GM12878 (cell line): ENCODE results near the gene FARSB. TPM values are rescaled to one million over a fixed set of nuclear protein-coding genes. Genes with fewer than 3 reads are reported as not detected.

Experiments
- ATAC-seq: fragments of 200-7000 bp; cut with Tn5 transposase; 3 replicates; pipeline ENCODE4 v1.9.1; 2020; ENCODE audit warnings: mild to moderate bottlenecking, moderate library complexity
- BruUV-seq: library from RNA; stranded (reverse); fragments of 400-500 nt; replicated peaks from 2 replicates; lab custom pipeline; 2021; lab: Mats Ljungman, UMichigan
- CTCF ChIA-PET: fragments of 300-600 bp; sonication (Branson Sonifier 250); formaldehyde crosslinking; extraction: SDS; loops from one replicate; lab custom pipeline; 2021; ENCODE audit warnings: inconsistent platforms; lab: Yijun Ruan, JAX
- POLR2A ChIA-PET: fragments of 350-600 bp; formaldehyde crosslinking; extraction: SDS; loops from one replicate; lab custom pipeline; 2021; ENCODE audit warnings: inconsistent platforms; lab: Charles Lee
- RAD21 ChIA-PET: fragments of 300-600 bp; sonication (Branson Sonifier 250); formaldehyde crosslinking; loops from one replicate; lab custom pipeline; 2023; ENCODE audit warnings: antibody characterized with exemption; ENCODE audit not compliant: unreplicated experiment; lab: Charles Lee
- SMC1A ChIA-PET: fragments of 300-600 bp; sonication (Branson Sonifier 250); formaldehyde crosslinking; loops from one replicate; lab custom pipeline; 2023; ENCODE audit not compliant: unreplicated experiment, uncharacterized antibody; lab: Charles Lee
- DNase-seq: peaks from one replicate; pipeline ENCODE4 v3.0.0-alpha.2; 2011; ENCODE audit warnings: low read depth, low spot score
- FAIRE-seq: peaks from 3 replicates; lab custom pipeline; 2011; peaks lifted over from hg19 to GRCh38; lab: Jason Lieb, UNC
- H2AFZ ChIP-seq: 2 replicates; pipeline ENCODE4 v1.6.0; 2011; ENCODE audit warnings: low read depth, low read length, control low read depth; ENCODE audit not compliant: control insufficient read depth
- H3K27ac ChIP-seq: 2 replicates; pipeline ENCODE4 v1.5.1; 2011; ENCODE audit warnings: control low read depth; ENCODE audit not compliant: control insufficient read depth, insufficient read depth
- H3K27me3 ChIP-seq, 2 experiments: replicated peaks in 1 of 2; 2 replicates each; pipeline versions ENCODE4 v1.6.0 to v1.6.1; 2011; ENCODE audit warnings: low read length in 1 of 2; ENCODE audit not compliant: control insufficient read depth in 2 of 2, insufficient read depth in 2 of 2
- H3K36me3 ChIP-seq, 2 experiments: 2 replicates each; pipeline ENCODE4 v1.5.1; 2011; ENCODE audit warnings: low read length in 1 of 2; ENCODE audit not compliant: control insufficient read depth in 2 of 2, insufficient read depth in 2 of 2
- H3K4me1 ChIP-seq: 2 replicates; pipeline ENCODE4 v1.6.1; 2011; ENCODE audit warnings: mild to moderate bottlenecking, low read length, moderate library complexity, mixed read lengths; ENCODE audit not compliant: control insufficient read depth, insufficient read depth
- H3K4me2 ChIP-seq: 2 replicates; pipeline ENCODE4 v1.6.0; 2011; ENCODE audit warnings: control low read depth; ENCODE audit not compliant: control insufficient read depth, insufficient read depth
- H3K4me3 ChIP-seq: fragments of 200-600 bp; sonication (generic); 2 replicates; pipeline ENCODE4 v1.5.1; 2016
- H3K79me2 ChIP-seq: 2 replicates; pipeline ENCODE4 v1.6.0; 2011; ENCODE audit warnings: low read length; ENCODE audit not compliant: control insufficient read depth, insufficient read depth
- H3K9ac ChIP-seq: 2 replicates; pipeline ENCODE4 v1.8.0; 2011; ENCODE audit warnings: low read length, control low read depth, mixed read lengths; ENCODE audit not compliant: control insufficient read depth, insufficient read depth
- H3K9me3 ChIP-seq: replicated peaks from 3 replicates; pipeline ENCODE4 v1.5.1; 2011; ENCODE audit warnings: mild to moderate bottlenecking, low read length; ENCODE audit not compliant: control insufficient read depth, insufficient read depth
- H4K20me1 ChIP-seq: 2 replicates; pipeline ENCODE4 v1.6.0; 2011; ENCODE audit not compliant: control insufficient read depth, insufficient read depth
- CHD2 ChIP-seq: IDR thresholded peaks from 2 replicates; pipeline ENCODE4 v1.6.1; 2011; ENCODE audit warnings: low read depth, low read length, improper control_type of control experiment, borderline replicate concordance
- GABPA ChIP-seq: IDR thresholded peaks from 2 replicates; pipeline ENCODE4 v1.6.1; 2014; ENCODE audit warnings: antibody characterized with exemption, low read depth, mild to moderate bottlenecking, inconsistent platforms
- HCFC1 ChIP-seq: fragments of 150-350 bp; IDR thresholded peaks from 2 replicates; pipeline ENCODE4 v1.6.1; 2014; ENCODE audit warnings: low read length
- IRF3 ChIP-seq: fragments of 450-650 bp; IDR thresholded peaks from 2 replicates; pipeline ENCODE4 v1.6.1; 2014; ENCODE audit warnings: mild to moderate bottlenecking
- MTA2 ChIP-seq: fragments of 450-650 bp; IDR thresholded peaks from 2 replicates; pipeline ENCODE4 v1.6.1; 2016; ENCODE audit warnings: low read depth, mild to moderate bottlenecking, moderate library complexity
- MTA3 ChIP-seq: IDR thresholded peaks from 2 replicates; pipeline ENCODE4 v1.6.1; 2012; ENCODE audit warnings: low read length, inconsistent platforms, borderline replicate concordance
- PKNOX1 ChIP-seq: fragments of 450-650 bp; IDR thresholded peaks from 2 replicates; pipeline ENCODE4 v1.6.1; 2016; ENCODE audit warnings: mild to moderate bottlenecking
- POLR2AphosphoS2 ChIP-seq: IDR thresholded peaks from 2 replicates; pipeline ENCODE4 v1.6.1; 2011; ENCODE audit warnings: low read depth, mild to moderate bottlenecking, low read length, improper control_type of control experiment, moderate library complexity
- RELB ChIP-seq: fragments of 450-650 bp; IDR thresholded peaks from 2 replicates; pipeline ENCODE4 v1.6.1; 2017; ENCODE audit warnings: low read depth, mild to moderate bottlenecking, moderate library complexity
- YY1 ChIP-seq: IDR thresholded peaks from 2 replicates; pipeline ENCODE4 v1.6.1; 2011; ENCODE audit warnings: low read depth, mild to moderate bottlenecking, low read length
- WGBS: methylation state at CpG from one replicate; pipeline ENCODE4 v1.1.6; 2016; ENCODE audit warnings: low lambda C conversion rate; ENCODE audit not compliant: insufficient replicate concordance, insufficient coverage; ENCODE audit errors: missing lambda C conversion rate; 5-methylcytosine and 5-hydroxymethylcytosine counted together
- in situ Hi-C: fragments of 300-500 bp; cut with MboI; formaldehyde crosslinking; loops from 9 replicates; pipeline ENCODE4 v1.14.3; 2018; ENCODE audit warnings: mixed read lengths
- intact Hi-C: fragments of 100-400 bp; cut with micrococcal nuclease; formaldehyde crosslinking; loops from one replicate; pipeline ENCODE4 v1.14.2; 2022; ENCODE audit not compliant: unreplicated experiment
- polyA plus RNA-seq, 11 experiments: library from polyadenylated mRNA; depleted of rRNA in 4 of 11; unstranded in 6 of 11; stranded (reverse) in 5 of 11; fragments of >200 nt; fragmentation: Nextera tagmentation in 4 of 11; fragmentation: Illumina TruSeq in 1 of 11; extraction: Ambion mirVana in 4 of 11; extraction: Trizol in 1 of 11; gene quantifications; 1 replicate in 1 of 11; 2 replicates in 10 of 11; pipeline versions ENCODE4 v1.2.1 to v1.2.3, GENCODE V29; 2011 to 2016; ENCODE audit warnings: inconsistent platforms in 2 of 11, missing spikeins in 2 of 11, low read depth in 1 of 11
- total RNA-seq, 4 experiments: library from RNA; depleted of rRNA in 3 of 4; stranded (reverse); fragments of >200 nt in 3 of 4; fragmentation: Illumina TruSeq in 1 of 4; extraction: Trizol in 1 of 4; gene quantifications; 2 replicates each; pipeline versions ENCODE4 v1.2.1 to v1.2.3, GENCODE V29; 2013 to 2021

The FARSB gene
- total and polyA plus RNA-seq, 10 of the 15 experiments (the other 5 are each of a cell fraction or from before 2014, with no cell fraction given), result 32.4 to 127 (median 73.8) TPM

GRCh38 chr2:222577341-222577740 is 78.6 kb downstream of the FARSB start:
- in situ Hi-C loops, result no loop called here
- WGBS, result 72% methylated on average over 3 of the region's 3 CpGs

More at GRCh38 chr2:222577341-222577740, 78.6 kb downstream of the FARSB start:
- H3K4me1 ChIP-seq, result no peaks in the 10 kb centered on the region
- H3K4me3 ChIP-seq, result no peak overlapping the region
- H3K79me2 ChIP-seq, result no peaks in the 10 kb centered on the region
- no peaks in the 10 kb centered on the region for H3K27me3 ChIP-seq
- DNase-seq (no peak), ATAC-seq (no peak), FAIRE-seq (no peak)
- ChIA-PET SMC1A (interaction anchor here (2.2 kb wide), 1 partner anchor 260 kb away, joined by 6 read pairs; no protein-coding TSS in a partner anchor), CTCF (interaction anchor here (1.5 kb wide), 1 partner anchor 28 kb away, joined by 3 read pairs; no protein-coding TSS in a partner anchor), RAD21 (interaction anchor here (1.2 kb wide), 1 partner anchor 15 kb away, joined by 3 read pairs; no protein-coding TSS in a partner anchor), POLR2A (no interaction called here)
- no peaks in the 10 kb centered on the region for H4K20me1 ChIP-seq
- no peak overlapping the region for H2AFZ ChIP-seq
- no peaks in the 10 kb centered on the region for H3K9me3 ChIP-seq
- no peak for TF ChIP-seq MTA2
- no peak for TF ChIP-seq CHD2
- TF ChIP-seq YY1, result no peak
- TF ChIP-seq POLR2AphosphoS2, result no peak
- TF ChIP-seq PKNOX1, result no peak
- no peak for TF ChIP-seq HCFC1
- no peak for TF ChIP-seq GABPA
- no peak for TF ChIP-seq IRF3
- no peak for TF ChIP-seq MTA3
- no peak for TF ChIP-seq RELB
- no peak overlapping the region for H3K27ac ChIP-seq
- H3K9ac ChIP-seq, result no peak overlapping the region
- intact Hi-C loops, result no loop called here
- peaks cover 1 to 11% of the 10 kb centered on the region in 2 experiments; a peak in 3 of 4 replicates for H3K36me3 ChIP-seq
- BruUV-seq, result no TSS peak
- H3K4me2 ChIP-seq, result no peak overlapping the region
